HG02623 (cell line): ENCODE data around the gene GOLGA2.
"Not testable (repeated sequence)": the region's sequence is repeated elsewhere in the genome, so short reads cannot be mapped to it uniquely, and the experiment has no call there.

Experiments
- ATAC-seq: cut with Tn5 transposase; IDR thresholded peaks from one replicate; pipeline ENCODE4 v1.9.1; 2021; ENCODE audit warnings: moderate library complexity; ENCODE audit not compliant: unreplicated experiment

GOLGA2 gene

GRCh38 chr9:128244837-128245231 is 31.0 kb downstream of the GOLGA2 start:
- ATAC-seq, result no peak

- no peak for ATAC-seq
These were observed 31.5 kb downstream of the GOLGA2 start for GRCh38 chr9:128244091-128244836.

GRCh38 chr9:128243215-128244018 is 32.4 kb downstream of the GOLGA2 start:
- no peak for ATAC-seq

- ATAC-seq, result no peak
These were observed 33.0 kb downstream of the GOLGA2 start for GRCh38 chr9:128242828-128243214.

GRCh38 chr9:128242124-128242523 is 33.7 kb downstream of the GOLGA2 start:
- no peak for ATAC-seq

GRCh38 chr9:128233817-128234406 is 41.9 kb downstream of the GOLGA2 start:
- ATAC-seq, result no peak

- ATAC-seq, result no peak
These were observed 43.0 kb downstream of the GOLGA2 start for GRCh38 chr9:128232528-128233428.

GRCh38 chr9:128231638-128232527 is 43.9 kb downstream of the GOLGA2 start:
- no peak for ATAC-seq

GRCh38 chr9:128230897-128231296 is 44.9 kb downstream of the GOLGA2 start:
- ATAC-seq, result not testable (repeated sequence)

GRCh38 chr9:128226412-128226801 is 49.4 kb downstream of the GOLGA2 start:
- ATAC-seq, result no peak

- ATAC-seq, result no peak
These were observed 49.9 kb downstream of the GOLGA2 start for GRCh38 chr9:128225770-128226411.

- no peak for ATAC-seq
These were observed 50.9 kb downstream of the GOLGA2 start for GRCh38 chr9:128224877-128225276.

GRCh38 chr9:128222880-128223670 is 52.7 kb downstream of the GOLGA2 start:
- ATAC-seq, result no peak

GRCh38 chr9:128222026-128222425 is 53.8 kb downstream of the GOLGA2 start:
- ATAC-seq, result no peak

- no peak for ATAC-seq
These were observed 56.0 kb downstream of the GOLGA2 start for GRCh38 chr9:128219831-128220230.

GRCh38 chr9:128218518-128219389 is 57.1 kb downstream of the GOLGA2 start:
- ATAC-seq, result peak; percentile 74

- no peak for ATAC-seq
These were observed 57.7 kb downstream of the GOLGA2 start for GRCh38 chr9:128218172-128218517.
